ENCODE results near the gene NUDT14.

Gene NUDT14

GRCh38 chr14:105212541-105213300, 31.6 kb upstream of the NUDT14 start:
- no peak for DNase-seq (ENCODE audit: low read depth)

- no peak for DNase-seq (ENCODE audit: low read depth)
Measured at GRCh38 chr14:105211758-105212089, 30.6 kb upstream of the NUDT14 start.

GRCh38 chr14:105211086-105211757, 30.1 kb upstream of the NUDT14 start:
- no peak for DNase-seq (ENCODE audit: low read depth)

- DNase-seq (ENCODE audit: low read depth) = no peak
Measured at GRCh38 chr14:105210266-105211025, 29.3 kb upstream of the NUDT14 start.

GRCh38 chr14:105209646-105210045, 28.5 kb upstream of the NUDT14 start:
- DNase-seq (ENCODE audit: low read depth) = no peak

DNA sequence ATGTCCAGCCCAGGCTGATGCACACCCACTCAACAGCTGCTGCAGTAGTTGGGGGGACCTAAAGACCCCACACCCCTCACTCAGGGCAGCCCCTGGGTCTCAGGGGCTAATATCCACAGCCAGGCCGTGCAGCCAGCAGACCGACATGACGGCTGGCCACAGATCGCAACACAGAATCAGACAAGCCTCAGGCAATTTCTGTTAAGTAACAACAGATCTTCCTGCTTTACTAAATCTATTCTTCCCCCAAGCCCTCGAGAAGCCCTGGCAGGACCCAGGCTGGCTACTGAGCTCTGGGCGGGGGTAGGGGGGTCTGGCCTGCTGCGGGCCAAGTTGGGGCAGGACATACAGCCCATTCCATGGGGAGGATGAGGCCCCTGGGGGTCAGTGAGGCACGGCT, 28.0 kb upstream of the NUDT14 start:
- no peak for DNase-seq (ENCODE audit: low read depth)

DNA sequence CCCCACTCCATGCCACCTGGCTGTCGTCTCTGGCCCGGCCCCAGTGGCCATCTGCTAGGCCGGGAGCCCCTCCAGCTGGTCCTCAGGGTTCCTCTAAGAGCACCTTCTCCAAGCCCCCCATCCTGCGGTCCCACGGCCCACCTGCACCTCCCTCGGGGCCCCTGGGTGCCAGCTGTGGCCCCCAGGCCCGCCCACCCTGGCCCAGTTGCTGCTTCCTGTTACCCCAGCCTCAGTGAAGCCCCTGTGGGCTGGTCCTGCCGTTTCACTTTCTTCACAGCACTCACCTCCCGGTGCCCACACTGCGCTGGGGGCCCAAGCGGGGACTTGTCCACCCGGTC, 27.6 kb upstream of the NUDT14 start:
- no peak for DNase-seq (ENCODE audit: low read depth)

GRCh38 chr14:105207996-105208737, 27.1 kb upstream of the NUDT14 start:
- no peak for DNase-seq (ENCODE audit: low read depth)

DNA sequence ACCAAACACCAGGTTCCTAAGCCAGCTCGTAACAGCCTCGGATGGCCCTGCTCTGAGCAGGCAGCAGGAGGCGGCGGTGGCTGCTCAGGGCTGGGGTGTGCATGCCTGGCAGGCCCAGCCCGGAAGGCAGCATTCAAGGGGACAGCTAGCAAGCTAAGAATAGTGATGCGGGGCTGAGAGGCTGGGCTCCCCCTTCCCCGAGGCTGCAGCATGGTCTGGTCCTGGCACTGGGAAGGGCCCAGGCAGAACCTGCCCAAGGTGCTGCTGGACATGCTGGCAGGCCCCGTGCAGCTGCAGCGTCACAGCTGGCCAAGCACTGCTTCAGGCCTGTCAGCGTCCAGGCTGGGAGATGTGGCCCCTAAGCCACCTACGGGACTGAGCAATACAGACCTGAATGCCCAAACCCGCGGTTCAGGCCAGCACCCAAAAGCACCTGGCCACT, 26.4 kb upstream of the NUDT14 start:
- DNase-seq (ENCODE audit: low read depth) = no peak

- no peak for DNase-seq (ENCODE audit: low read depth)
Measured at GRCh38 chr14:105206873-105207272, 25.8 kb upstream of the NUDT14 start.

DNA sequence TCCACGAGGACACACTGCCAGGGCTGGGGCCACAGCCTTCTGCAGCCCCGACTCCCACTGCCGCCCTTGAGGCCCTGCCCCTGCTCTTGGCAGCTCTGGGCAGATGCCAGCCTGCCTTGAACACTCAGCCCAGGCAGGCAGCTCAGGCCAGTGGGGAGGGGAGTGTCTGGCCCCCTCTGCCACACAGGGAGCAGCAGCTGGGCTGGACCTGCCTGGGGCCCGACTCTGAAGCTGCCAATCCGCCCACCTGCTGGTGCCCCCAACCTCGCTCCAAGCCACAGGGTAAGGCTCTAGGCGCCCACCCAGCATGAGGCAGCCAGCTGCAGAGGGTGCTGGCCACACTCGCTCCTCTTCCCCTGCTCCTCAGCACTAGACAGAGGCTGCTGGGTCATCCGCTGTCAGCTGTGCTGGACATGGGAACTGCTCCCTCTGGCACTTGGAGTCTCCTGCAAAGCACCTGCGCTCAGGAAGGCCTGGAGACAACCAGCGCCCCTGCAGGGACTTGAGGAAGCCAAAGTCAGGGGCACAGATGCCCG, 24.6 kb upstream of the NUDT14 start:
- DNase-seq (ENCODE audit: low read depth) = no peak

- DNase-seq (ENCODE audit: low read depth) = no peak
Measured at GRCh38 chr14:105204931-105205672, 24.0 kb upstream of the NUDT14 start.

- no peak for DNase-seq (ENCODE audit: low read depth)
Measured at GRCh38 chr14:105204206-105204930, 23.3 kb upstream of the NUDT14 start.

DNA sequence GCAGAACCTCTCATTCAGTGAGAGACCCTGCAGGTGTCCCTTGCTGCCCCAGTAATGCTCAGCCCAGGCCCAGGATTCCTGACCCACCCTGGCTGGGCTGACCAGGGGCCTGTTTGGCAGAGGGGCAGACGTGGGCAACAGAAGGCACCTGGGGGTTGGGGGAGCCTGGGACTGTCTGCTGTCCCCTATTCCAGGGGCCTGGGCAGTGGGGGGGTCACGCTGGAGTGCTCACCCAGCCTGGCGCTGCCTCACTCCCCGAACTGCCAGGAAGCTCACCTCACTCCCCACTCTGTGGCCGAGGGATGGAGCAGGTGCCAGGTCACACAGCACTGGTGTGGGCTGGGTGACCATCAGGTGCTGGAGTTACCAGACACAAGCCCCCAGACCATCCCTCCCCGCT, 22.6 kb upstream of the NUDT14 start:
- DNase-seq (ENCODE audit: low read depth) = no peak

DNA sequence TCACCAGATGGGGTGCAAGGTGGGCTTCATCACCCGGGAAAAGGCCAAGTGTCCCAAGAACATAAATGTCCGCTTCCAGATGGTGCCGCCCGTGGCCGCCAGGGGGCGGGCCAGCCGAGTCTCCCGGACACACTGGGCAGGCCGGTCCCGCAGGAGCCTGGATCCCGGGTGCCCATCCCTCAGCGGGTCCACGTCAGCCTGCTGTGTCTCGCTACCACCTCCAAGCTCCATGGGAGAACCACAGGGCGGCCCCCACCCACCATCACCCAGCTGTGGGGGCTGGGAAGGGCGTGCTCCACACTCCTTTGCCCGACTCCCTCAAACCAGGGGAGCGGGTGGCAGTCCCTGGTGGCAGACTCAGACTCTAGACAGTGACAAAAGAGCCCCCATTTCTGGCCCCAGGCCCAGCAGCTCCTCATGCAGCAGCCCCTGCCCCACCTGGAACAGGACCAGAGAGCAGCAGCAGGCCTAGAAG, 22.0 kb upstream of the NUDT14 start:
- DNase-seq (ENCODE audit: low read depth) = peak; percentile 51

DNA sequence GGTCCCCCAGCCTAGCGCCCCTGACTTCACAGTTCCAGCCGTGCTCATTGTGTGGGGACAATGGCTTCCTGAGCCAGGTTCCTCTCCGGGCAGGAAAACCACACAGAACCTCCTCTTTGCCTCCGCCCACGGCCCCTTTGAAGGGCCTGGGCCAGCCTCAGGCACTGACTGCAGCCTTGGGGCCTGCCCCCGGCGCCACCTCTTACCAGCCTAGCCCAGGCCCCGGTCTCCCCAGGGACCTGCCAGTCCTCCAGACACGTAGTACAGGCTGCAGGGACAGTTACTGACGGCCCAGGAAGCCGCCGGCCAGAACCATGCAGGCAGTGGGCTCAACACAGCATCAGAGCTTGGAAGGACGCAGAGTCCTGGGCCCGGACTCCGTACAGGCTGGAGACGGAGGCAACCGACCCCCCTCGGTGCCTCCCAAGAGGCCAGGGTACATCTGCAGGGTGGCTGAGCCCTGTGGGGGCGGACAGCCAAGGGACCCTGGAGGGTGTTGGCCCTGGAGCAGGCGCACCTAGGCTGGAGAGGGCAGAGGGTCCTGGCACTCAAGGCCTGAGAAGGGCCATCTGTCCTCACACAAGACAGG, 20.9 kb upstream of the NUDT14 start:
- DNase-seq (ENCODE audit: low read depth) = no peak

DNA sequence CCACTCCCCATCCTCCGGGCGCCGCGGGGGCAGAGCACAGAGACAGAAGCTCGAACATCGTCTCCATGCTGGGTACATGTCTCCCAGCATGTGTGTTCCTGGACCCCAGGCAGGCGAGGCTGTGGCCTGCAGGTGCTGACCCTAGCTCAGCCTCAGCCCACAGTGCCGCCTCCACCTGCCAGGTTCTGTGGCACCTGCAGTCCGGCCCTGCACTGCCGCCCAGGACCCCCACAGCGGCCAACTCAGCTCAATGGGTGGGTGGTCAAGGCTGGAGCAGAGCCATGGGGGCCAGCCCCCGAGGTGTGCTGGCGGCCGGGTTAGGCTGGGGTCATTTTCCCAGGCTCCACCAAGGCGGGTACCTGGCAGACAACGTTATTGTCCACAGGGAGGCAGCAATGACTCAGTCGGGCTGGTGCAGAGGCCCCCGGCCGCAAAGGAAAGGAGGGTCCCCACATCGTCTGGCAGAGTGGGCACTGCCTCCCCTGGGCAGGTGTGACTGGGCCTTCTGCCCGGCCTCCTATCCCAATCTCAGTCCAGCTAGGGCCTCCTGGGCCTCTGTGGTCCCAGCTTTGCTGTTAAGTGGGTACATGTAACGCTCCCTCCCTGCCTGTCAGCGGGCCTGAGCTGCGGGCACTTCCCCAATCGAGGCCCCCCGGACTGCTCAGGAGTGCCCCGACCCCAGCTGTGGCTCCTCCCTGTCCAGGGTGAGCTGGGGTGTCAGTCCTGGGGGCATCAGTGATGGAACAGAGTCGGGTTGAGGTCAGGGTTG, 20.2 kb upstream of the NUDT14 start:
- no peak for DNase-seq (ENCODE audit: low read depth)

- DNase-seq (ENCODE audit: low read depth) = no peak
Measured at GRCh38 chr14:105200641-105201040, 19.5 kb upstream of the NUDT14 start.

DNA sequence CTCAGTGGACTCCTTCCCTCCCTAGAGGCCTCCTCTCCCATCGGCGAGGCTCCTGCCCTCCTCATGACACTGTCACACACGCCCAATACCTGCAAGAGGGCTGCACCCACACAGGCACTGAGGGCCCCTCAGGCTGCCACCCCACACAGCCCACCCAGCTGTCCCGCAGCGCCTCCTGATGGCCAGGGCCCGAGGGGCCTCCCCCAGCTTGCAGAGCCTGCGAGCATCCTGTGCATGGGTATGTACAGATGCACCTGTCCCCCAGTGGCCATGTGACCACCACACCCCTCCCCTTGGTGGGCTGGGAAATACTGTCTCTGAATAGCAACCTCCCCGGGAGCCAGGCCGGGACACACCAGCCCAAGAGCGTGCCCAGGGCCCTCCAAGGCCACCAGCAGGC, 19.0 kb upstream of the NUDT14 start:
- DNase-seq (ENCODE audit: low read depth) = no peak

DNA sequence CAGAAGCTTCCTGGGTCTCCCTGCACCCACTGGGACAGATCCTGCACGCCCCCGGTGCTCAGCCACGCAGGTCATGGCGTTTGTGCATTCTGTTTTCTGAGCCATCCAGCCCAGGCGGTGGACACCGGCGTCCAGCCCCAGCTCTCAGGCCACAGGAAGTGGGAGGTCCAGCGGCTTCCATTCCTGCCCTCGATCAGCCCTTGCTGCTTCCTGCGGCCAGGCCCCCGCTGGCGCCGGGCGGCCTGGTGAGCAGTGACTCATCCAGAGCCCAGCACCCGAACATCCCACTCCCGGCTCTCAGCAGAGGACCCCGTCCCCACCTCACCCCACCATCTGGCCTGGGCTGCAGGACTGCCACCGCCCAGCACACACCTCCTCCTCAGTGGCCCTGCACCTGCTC, 18.0 kb upstream of the NUDT14 start:
- DNase-seq (ENCODE audit: low read depth) = no peak

Measured in activated T-cell treated with anti-CD3 and anti-CD28 coated beads for 1 hour (primary cell).